ENCODE results near the gene BNC2.

GRCh38 chr9:16728137-16728508 lies 142.3 kb downstream of the BNC2 start:
- TF ChIP-seq CTCF (conservative IDR thresholded peaks at IDR 0.05; ENCODE audit: low read length) (no peak), EZH2phosphoT487 (IDR thresholded peaks at IDR 0.05; ENCODE audit: borderline replicate concordance) (no peak)

Measured in Loucy (cell line).